H9 (cell line): Measurements from ENCODE around the gene ZNF248. TPM values are rescaled to one million over a fixed set of nuclear protein-coding genes. Genes with fewer than 3 reads are reported as not detected.

ENCODE experiments used
- DNase-seq: peaks from one replicate; pipeline ENCODE4 v3.0.0-alpha.2; 2017
- H2AFZ ChIP-seq: one replicate; pipeline ENCODE4 v1.6.1; 2013; ENCODE audit warnings: mild to moderate bottlenecking, low read length, control low read depth, moderate library complexity
- H2AK5ac ChIP-seq: 2 replicates; pipeline ENCODE4 v1.6.1; 2013; ENCODE audit warnings: low read length, control low read depth, mixed read lengths; ENCODE audit not compliant: insufficient read length
- H2BK120ac ChIP-seq: one replicate; pipeline ENCODE4 v1.6.1; 2013; ENCODE audit warnings: low read depth, mild to moderate bottlenecking, low read length, control low read depth, inconsistent platforms; ENCODE audit not compliant: poor library complexity, severe bottlenecking
- H2BK12ac ChIP-seq: 2 replicates; pipeline ENCODE4 v1.6.1; 2013; ENCODE audit warnings: low read length, control low read depth, mixed read lengths, low read depth; ENCODE audit not compliant: insufficient read length
- H2BK15ac ChIP-seq: 2 replicates; pipeline ENCODE4 v1.6.1; 2013; ENCODE audit warnings: low read depth, low read length, control low read depth
- H2BK20ac ChIP-seq: one replicate; pipeline ENCODE4 v1.6.1; 2013; ENCODE audit warnings: low read depth, mild to moderate bottlenecking, low read length, control low read depth, inconsistent platforms; ENCODE audit not compliant: poor library complexity, severe bottlenecking
- H2BK5ac ChIP-seq: 2 replicates; pipeline ENCODE4 v1.6.1; 2013; ENCODE audit warnings: low read length, control low read depth, mixed read lengths; ENCODE audit not compliant: insufficient read length
- H3K14ac ChIP-seq: 2 replicates; pipeline ENCODE4 v1.6.1; 2013; ENCODE audit warnings: low read length, control low read depth; ENCODE audit not compliant: insufficient read depth
- H3K18ac ChIP-seq: 2 replicates; pipeline ENCODE4 v1.6.1; 2013; ENCODE audit warnings: low read depth, mild to moderate bottlenecking, mixed read lengths, low read length, control low read depth; ENCODE audit not compliant: insufficient read length
- H3K23ac ChIP-seq: 2 replicates; pipeline ENCODE4 v1.6.1; 2013; ENCODE audit warnings: low read length, control low read depth, mixed read lengths, low read depth; ENCODE audit not compliant: insufficient read length
- H3K23me2 ChIP-seq: 2 replicates; pipeline ENCODE4 v1.6.1; 2013; ENCODE audit warnings: low read depth, mild to moderate bottlenecking, mixed read lengths, low read length, control low read depth; ENCODE audit not compliant: insufficient read length, poor library complexity, severe bottlenecking
- H3K27ac ChIP-seq: 2 replicates; pipeline ENCODE4 v1.5.1; 2013; ENCODE audit warnings: low read length, control low read depth, mixed read lengths, low read depth; ENCODE audit not compliant: insufficient read length
- H3K27me3 ChIP-seq: 2 replicates; pipeline ENCODE4 v1.6.1; 2013; ENCODE audit warnings: low read length, control low read depth, inconsistent platforms; ENCODE audit not compliant: insufficient read depth
- H3K4ac ChIP-seq: 2 replicates; pipeline ENCODE4 v1.6.1; 2013; ENCODE audit warnings: low read depth, mild to moderate bottlenecking, control low read depth, inconsistent platforms, low read length, moderate library complexity
- H3K4me1 ChIP-seq: 2 replicates; pipeline ENCODE4 v1.6.1; 2013; ENCODE audit warnings: low read length, control low read depth, inconsistent platforms; ENCODE audit not compliant: insufficient read depth
- H3K4me2 ChIP-seq: 2 replicates; pipeline ENCODE4 v1.6.1; 2013; ENCODE audit warnings: low read length, control low read depth, mixed read lengths; ENCODE audit not compliant: insufficient read length, insufficient read depth
- H3K56ac ChIP-seq: 2 replicates; pipeline ENCODE4 v1.6.1; 2013; ENCODE audit warnings: low read depth, mild to moderate bottlenecking, mixed read lengths, low read length, control low read depth; ENCODE audit not compliant: insufficient read length
- H3K79me1 ChIP-seq: 2 replicates; pipeline ENCODE4 v1.6.1; 2013; ENCODE audit warnings: low read depth, mild to moderate bottlenecking, moderate library complexity, low read length, control low read depth, inconsistent platforms; ENCODE audit not compliant: insufficient read depth, poor library complexity, severe bottlenecking
- H3K79me2 ChIP-seq: 2 replicates; pipeline ENCODE4 v1.6.1; 2013; ENCODE audit warnings: low read length, control low read depth, inconsistent platforms; ENCODE audit not compliant: insufficient read depth
- H3K9ac ChIP-seq: 2 replicates; pipeline ENCODE4 v1.6.1; 2013; ENCODE audit warnings: low read length, control low read depth, mixed read lengths; ENCODE audit not compliant: insufficient read length; ENCODE audit errors: extremely low read depth
- H3K9me3 ChIP-seq: one replicate; pipeline ENCODE4 v1.6.1; 2013; ENCODE audit warnings: low read depth, low read length, inconsistent platforms; ENCODE audit not compliant: control insufficient read depth
- H3T11ph ChIP-seq: one replicate; pipeline ENCODE4 v1.6.1; 2013; ENCODE audit warnings: mild to moderate bottlenecking, low read length, control low read depth, inconsistent platforms
- H4K20me1 ChIP-seq: one replicate; pipeline ENCODE4 v1.6.1; 2013; ENCODE audit not compliant: control insufficient read depth, insufficient read length, insufficient read depth
- H4K5ac ChIP-seq: 2 replicates; pipeline ENCODE4 v1.6.1; 2013; ENCODE audit warnings: low read depth, mild to moderate bottlenecking, mixed read lengths, low read length, control low read depth; ENCODE audit not compliant: insufficient read length
- H4K8ac ChIP-seq: replicated peaks from 2 replicates; pipeline ENCODE4 v1.6.1; 2013; ENCODE audit warnings: low read length, control low read depth, mixed read lengths, low read depth; ENCODE audit not compliant: insufficient read length
- H4K91ac ChIP-seq: 2 replicates; pipeline ENCODE4 v1.6.1; 2013; ENCODE audit warnings: low read depth, mild to moderate bottlenecking, moderate library complexity, mixed read lengths, low read length, control low read depth; ENCODE audit not compliant: insufficient read length
- H3K27ac Mint-ChIP-seq, 3 experiments: 2 replicates in 2 of 3; 3 replicates in 1 of 3; pipeline ENCODE4 v1.8.0; 2020 to 2021; ENCODE audit warnings: mixed read lengths in 3 of 3, mild to moderate bottlenecking in 1 of 3, moderate library complexity in 1 of 3
- H3K27me3 Mint-ChIP-seq: 2 replicates; pipeline ENCODE4 v1.8.0; 2021; ENCODE audit warnings: low read depth, mild to moderate bottlenecking, moderate library complexity, mixed read lengths
- H3K36me3 Mint-ChIP-seq, 3 experiments: 2 replicates in 2 of 3; 3 replicates in 1 of 3; pipeline ENCODE4 v1.8.0; 2020 to 2021; ENCODE audit warnings: low read depth in 3 of 3, mixed read lengths in 3 of 3; ENCODE audit not compliant: insufficient read depth in 1 of 3
- H3K4me1 Mint-ChIP-seq, 2 experiments: 2 replicates each; pipeline ENCODE4 v1.8.0; 2020; ENCODE audit warnings: mixed read lengths in 2 of 2
- H3K4me3 Mint-ChIP-seq, 2 experiments: 2 replicates in 1 of 2; 3 replicates in 1 of 2; pipeline ENCODE4 v1.8.0; 2020 to 2021; ENCODE audit warnings: mild to moderate bottlenecking in 2 of 2, mixed read lengths in 2 of 2, moderate library complexity in 1 of 2
- H3K9me3 Mint-ChIP-seq, 2 experiments: 2 replicates in 1 of 2; 3 replicates in 1 of 2; pipeline ENCODE4 v1.8.0; 2020; ENCODE audit warnings: mild to moderate bottlenecking in 2 of 2, mixed read lengths in 2 of 2, moderate library complexity in 1 of 2
- WGBS: extraction: QIAGEN DNeasy Blood & Tissue Kit; methylation state at CpG from one replicate; pipeline ENCODE4 v1.1.7; 2013; ENCODE audit warnings: missing lambda C conversion rate, low lambda C conversion rate, mixed read lengths; ENCODE audit not compliant: insufficient read length; ENCODE audit errors: extremely low coverage; 5-methylcytosine and 5-hydroxymethylcytosine counted together
- total RNA-seq: library from RNA; stranded (reverse); gene quantifications from 2 replicates; pipeline ENCODE4 v1.2.1, GENCODE V29; 2021
- TF ChIP-seq, protein P1 (sequence below): fragments of 200-600 bp; sonication (generic); conservative IDR thresholded peaks from 3 replicates; pipeline ENCODE4 v1.8.0; 2021; ENCODE audit warnings: antibody characterized with exemption, mild to moderate bottlenecking

The ZNF248 gene
- total RNA-seq, 1 experiment from 2014 or later: 5.4 TPM

DNA sequence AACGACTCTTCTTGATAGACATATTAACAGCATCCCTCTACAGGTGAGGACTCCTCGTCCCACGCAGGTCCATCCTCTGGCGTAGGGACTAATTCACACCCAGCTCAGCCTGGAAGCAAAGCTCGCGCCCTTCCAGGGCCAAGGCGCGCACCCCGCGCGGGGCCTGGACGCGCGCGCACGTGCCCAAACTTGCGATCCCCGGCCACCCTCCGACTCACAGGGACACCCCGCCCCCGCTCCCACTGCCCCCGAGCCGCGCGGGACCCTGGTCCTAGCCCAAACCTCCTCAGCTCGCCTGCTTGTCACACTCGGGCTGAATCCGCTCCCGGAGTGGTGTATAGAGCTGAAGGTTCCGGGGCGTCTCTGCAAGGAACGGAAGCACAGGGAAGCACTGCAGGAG is 76.9 kb downstream of the ZNF248 start:
- WGBS: no CpG with 5 or more reads among the region's 32 CpGs
- Histone ChIP-seq H4K91ac (no peak overlapping the region), H3K79me1 (no peaks in the 10 kb centered on the region), H3K9ac (no peak overlapping the region), H2BK5ac (no peak overlapping the region), H3T11ph (no peak overlapping the region), H4K5ac (no peak overlapping the region), H3K23ac (no peak overlapping the region), H3K23me2 (no peaks in the 10 kb centered on the region), H4K8ac (no peak overlapping the region), H3K79me2 (no peaks in the 10 kb centered on the region), H3K27me3 (no peaks in the 10 kb centered on the region), H2BK15ac (no peak overlapping the region), H3K4me1 (no peaks in the 10 kb centered on the region), H2BK20ac (no peak overlapping the region), H2AFZ (no peak overlapping the region), H3K4ac (no peak overlapping the region), H3K27ac (no peak overlapping the region), H3K14ac (no peak overlapping the region), H2BK120ac (no peak overlapping the region), H2AK5ac (no peak overlapping the region), H3K4me2 (no peak overlapping the region), H4K20me1 (no peaks in the 10 kb centered on the region), H3K18ac (no peak overlapping the region), H3K9me3 (peaks cover 64% of the 10 kb centered on the region), H3K56ac (no peak overlapping the region), H2BK12ac (no peak overlapping the region)
- H3K9me3 Mint-ChIP-seq: peaks cover 75 to 79% of the 10 kb centered on the region in 2 experiments
- TF ChIP-seq, protein P1, sequence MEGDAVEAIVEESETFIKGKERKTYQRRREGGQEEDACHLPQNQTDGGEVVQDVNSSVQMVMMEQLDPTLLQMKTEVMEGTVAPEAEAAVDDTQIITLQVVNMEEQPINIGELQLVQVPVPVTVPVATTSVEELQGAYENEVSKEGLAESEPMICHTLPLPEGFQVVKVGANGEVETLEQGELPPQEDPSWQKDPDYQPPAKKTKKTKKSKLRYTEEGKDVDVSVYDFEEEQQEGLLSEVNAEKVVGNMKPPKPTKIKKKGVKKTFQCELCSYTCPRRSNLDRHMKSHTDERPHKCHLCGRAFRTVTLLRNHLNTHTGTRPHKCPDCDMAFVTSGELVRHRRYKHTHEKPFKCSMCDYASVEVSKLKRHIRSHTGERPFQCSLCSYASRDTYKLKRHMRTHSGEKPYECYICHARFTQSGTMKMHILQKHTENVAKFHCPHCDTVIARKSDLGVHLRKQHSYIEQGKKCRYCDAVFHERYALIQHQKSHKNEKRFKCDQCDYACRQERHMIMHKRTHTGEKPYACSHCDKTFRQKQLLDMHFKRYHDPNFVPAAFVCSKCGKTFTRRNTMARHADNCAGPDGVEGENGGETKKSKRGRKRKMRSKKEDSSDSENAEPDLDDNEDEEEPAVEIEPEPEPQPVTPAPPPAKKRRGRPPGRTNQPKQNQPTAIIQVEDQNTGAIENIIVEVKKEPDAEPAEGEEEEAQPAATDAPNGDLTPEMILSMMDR: no peak
- H3K27me3 Mint-ChIP-seq: 0 out of 2 replicates have a peak, but pooled peaks cover 3% of the 10 kb centered on the region
- H3K27ac Mint-ChIP-seq: no peak overlapping the region
- H3K4me1 Mint-ChIP-seq: no peaks in the 10 kb centered on the region
- peaks cover 6 to 27% (median 15%) of the 10 kb centered on the region in 3 experiments; a peak in 6 of 7 replicates for H3K36me3 Mint-ChIP-seq
- DNase-seq: no peak
- H3K4me3 Mint-ChIP-seq: no peak overlapping the region
